Loucy (cell line): Measurements from ENCODE around the gene ZNF830.

Experiments
- H2AFZ ChIP-seq: fragments of 200-600 bp; sonication (generic); 2 replicates; pipeline ENCODE4 v1.6.0; 2016; ENCODE audit warnings: antibody characterized with exemption, mild to moderate bottlenecking, low read length, moderate library complexity
- H3F3A ChIP-seq: fragments of 200-600 bp; 2 replicates; pipeline ENCODE4 v1.6.0; 2016; ENCODE audit warnings: antibody characterized with exemption, low read depth, mild to moderate bottlenecking
- H3K27me3 ChIP-seq: fragments of 200-600 bp; sonication (generic); 2 replicates; pipeline ENCODE4 v1.6.1; 2014; ENCODE audit warnings: low read length, mild to moderate bottlenecking; ENCODE audit not compliant: insufficient read depth, poor library complexity, severe bottlenecking
- H3K36me3 ChIP-seq: fragments of 200-600 bp; sonication (generic); 2 replicates; pipeline ENCODE4 v1.6.1; 2016; ENCODE audit warnings: low read length; ENCODE audit not compliant: insufficient read depth
- H3K4me1 ChIP-seq: fragments of 200-600 bp; sonication (generic); 2 replicates; pipeline ENCODE4 v1.5.1; 2014; ENCODE audit warnings: low read length, mild to moderate bottlenecking; ENCODE audit not compliant: insufficient read depth, poor library complexity, severe bottlenecking
- H3K4me2 ChIP-seq: fragments of 200-600 bp; sonication (generic); 2 replicates; pipeline ENCODE4 v1.6.0; 2014; ENCODE audit warnings: antibody characterized with exemption, low read length, low read depth, mild to moderate bottlenecking; ENCODE audit not compliant: poor library complexity, severe bottlenecking
- H3K4me3 ChIP-seq: fragments of 200-600 bp; sonication (generic); 2 replicates; pipeline ENCODE4 v1.5.1; 2014; ENCODE audit warnings: low read length, mild to moderate bottlenecking, mixed read lengths; ENCODE audit not compliant: poor library complexity, severe bottlenecking
- H3K79me2 ChIP-seq: fragments of 200-600 bp; sonication (generic); 2 replicates; pipeline ENCODE4 v1.6.1; 2014; ENCODE audit warnings: low read length; ENCODE audit not compliant: insufficient read depth
- H3K9ac ChIP-seq: fragments of 200-600 bp; sonication (generic); 2 replicates; pipeline ENCODE4 v1.6.0; 2014; ENCODE audit warnings: mild to moderate bottlenecking, low read depth, low read length, moderate library complexity; ENCODE audit not compliant: poor library complexity, severe bottlenecking
- H3K9me2 ChIP-seq: fragments of 200-600 bp; sonication (generic); replicated peaks from 2 replicates; pipeline ENCODE4 v1.6.1; 2016; ENCODE audit warnings: low read depth, low read length, mixed read lengths
- H3K9me3 ChIP-seq: fragments of 200-600 bp; sonication (generic); 2 replicates; pipeline ENCODE4 v1.6.1; 2014; ENCODE audit warnings: mild to moderate bottlenecking, antibody characterized with exemption, low read length, low read depth; ENCODE audit not compliant: insufficient read depth
- H4K20me1 ChIP-seq: fragments of 200-600 bp; sonication (generic); 2 replicates; pipeline ENCODE4 v1.6.0; 2014; ENCODE audit warnings: antibody characterized with exemption, low read length, mild to moderate bottlenecking; ENCODE audit not compliant: insufficient read depth, poor library complexity, severe bottlenecking
- CTCF ChIP-seq: fragments of 200-600 bp; sonication (generic); conservative IDR thresholded peaks from 2 replicates; pipeline ENCODE4 v1.5.1; 2014; ENCODE audit warnings: mild to moderate bottlenecking, antibody characterized with exemption, low read length
- EZH2phosphoT487 ChIP-seq: fragments of 200-600 bp; IDR thresholded peaks from 2 replicates; pipeline ENCODE4 v1.6.1; 2018; ENCODE audit warnings: antibody characterized with exemption, mild to moderate bottlenecking, moderate library complexity, borderline replicate concordance

ZNF830 gene

GRCh38 chr17:35003778-35004177 lies 42.4 kb downstream of the ZNF830 start:
- no peaks in the 10 kb centered on the region for H3K27me3 ChIP-seq
- TF ChIP-seq EZH2phosphoT487 (no peak), CTCF (no peak)
- H3K4me1 ChIP-seq: no peaks in the 10 kb centered on the region
- H2AFZ ChIP-seq: no peak overlapping the region
- no peaks in the 10 kb centered on the region for H3K79me2 ChIP-seq
- no peak overlapping the region for H3K4me3 ChIP-seq
- H3K9me3 ChIP-seq: no peaks in the 10 kb centered on the region
- H3K4me2 ChIP-seq: no peak overlapping the region
- H3K36me3 ChIP-seq: peaks cover 50% of the 10 kb centered on the region; the same call in 1 of the 2 replicates
- H3K9ac ChIP-seq: no peak overlapping the region
- no peaks in the 10 kb centered on the region for H3F3A ChIP-seq
- no peaks in the 10 kb centered on the region for H3K9me2 ChIP-seq
- H4K20me1 ChIP-seq: no peaks in the 10 kb centered on the region

GRCh38 chr17:35006345-35006744 lies 45.0 kb downstream of the ZNF830 start:
- no peak overlapping the region for H3K9ac ChIP-seq
- peaks cover 39% of the 10 kb centered on the region; the same call in 1 of the 2 replicates for H3K36me3 ChIP-seq
- H3K27me3 ChIP-seq: no peaks in the 10 kb centered on the region
- H3K4me1 ChIP-seq: no peaks in the 10 kb centered on the region
- no peaks in the 10 kb centered on the region for H3K79me2 ChIP-seq
- TF ChIP-seq CTCF (no peak), EZH2phosphoT487 (no peak)
- H4K20me1 ChIP-seq: no peaks in the 10 kb centered on the region
- no peak overlapping the region for H3K4me3 ChIP-seq
- H3K9me2 ChIP-seq: no peaks in the 10 kb centered on the region
- no peaks in the 10 kb centered on the region for H3F3A ChIP-seq
- H3K4me2 ChIP-seq: no peak overlapping the region
- H3K9me3 ChIP-seq: no peaks in the 10 kb centered on the region
- no peak overlapping the region for H2AFZ ChIP-seq

- no peak overlapping the region for H3K4me2 ChIP-seq
- no peaks in the 10 kb centered on the region for H4K20me1 ChIP-seq
- no peak overlapping the region for H3K4me3 ChIP-seq
- no peaks in the 10 kb centered on the region for H3K9me2 ChIP-seq
- H3K36me3 ChIP-seq: peaks cover 39% of the 10 kb centered on the region; the same call in 1 of the 2 replicates
- H3K9ac ChIP-seq: no peak overlapping the region
- TF ChIP-seq CTCF (no peak), EZH2phosphoT487 (no peak)
- no peak overlapping the region for H2AFZ ChIP-seq
- no peaks in the 10 kb centered on the region for H3K27me3 ChIP-seq
- no peaks in the 10 kb centered on the region for H3F3A ChIP-seq
- no peaks in the 10 kb centered on the region for H3K79me2 ChIP-seq
- no peaks in the 10 kb centered on the region for H3K9me3 ChIP-seq
- no peaks in the 10 kb centered on the region for H3K4me1 ChIP-seq
Measured at GRCh38 chr17:35006961-35007360, 45.6 kb downstream of the ZNF830 start.
